HG03442 (cell line): ENCODE measurements around the gene LRMDA.

Experiments
- ATAC-seq: cut with Tn5 transposase; IDR thresholded peaks from one replicate; pipeline ENCODE4 v1.9.1; 2021; ENCODE audit warnings: mild to moderate bottlenecking, moderate library complexity; ENCODE audit not compliant: unreplicated experiment

The LRMDA gene

GRCh38 chr10:75655791-75656451 lies 224.5 kb downstream of the LRMDA start:
- no peak for ATAC-seq

GRCh38 chr10:75657351-75657750 lies 225.9 kb downstream of the LRMDA start:
- no peak for ATAC-seq

- ATAC-seq = no peak
Measured at GRCh38 chr10:75658036-75658435, 226.6 kb downstream of the LRMDA start.

DNA sequence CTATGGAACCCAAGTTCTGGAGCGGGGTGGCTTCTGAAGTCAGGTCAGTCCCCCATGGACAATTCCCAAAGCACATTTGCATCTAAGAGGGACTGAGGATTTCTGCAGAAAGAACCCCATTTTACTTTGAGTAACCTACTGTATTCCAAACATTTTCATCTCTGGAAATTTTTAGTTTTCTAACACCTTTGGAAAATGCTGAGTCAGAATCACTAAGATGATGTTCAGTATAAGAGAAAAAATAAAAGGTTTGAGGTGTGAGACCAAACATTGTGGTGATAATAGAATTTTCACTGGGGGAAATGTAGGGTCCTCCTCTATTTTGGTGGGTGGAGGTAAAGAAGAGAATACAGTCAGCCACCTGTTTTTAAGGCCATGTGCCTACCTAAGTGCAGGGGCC lies 227.1 kb downstream of the LRMDA start:
- ATAC-seq = no peak

- no peak for ATAC-seq
Measured at GRCh38 chr10:75658915-75659314, 227.5 kb downstream of the LRMDA start.

- no peak for ATAC-seq
Measured at GRCh38 chr10:75660823-75661222, 229.4 kb downstream of the LRMDA start.

DNA sequence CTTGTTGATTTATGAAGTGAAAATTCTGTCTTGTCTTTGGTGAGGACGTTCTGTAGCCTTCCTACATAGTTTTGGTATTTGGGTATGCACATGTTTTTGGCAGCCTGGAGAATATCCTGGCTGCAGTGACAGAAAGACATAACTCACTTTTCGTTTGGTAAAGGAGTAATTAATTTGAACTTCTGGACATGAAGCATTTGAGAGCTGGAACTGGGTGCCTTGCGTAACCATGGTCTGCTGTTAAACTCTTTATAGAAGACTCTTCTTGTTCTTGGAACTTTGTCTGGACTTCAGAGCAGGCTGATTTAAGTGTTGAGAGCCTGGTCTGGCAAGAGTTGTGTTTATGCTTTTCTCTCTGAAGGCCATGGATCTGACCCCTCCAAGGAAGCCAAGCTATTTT lies 231.3 kb downstream of the LRMDA start:
- no peak for ATAC-seq

GRCh38 chr10:75663947-75664664 lies 232.7 kb downstream of the LRMDA start:
- no peak for ATAC-seq

DNA sequence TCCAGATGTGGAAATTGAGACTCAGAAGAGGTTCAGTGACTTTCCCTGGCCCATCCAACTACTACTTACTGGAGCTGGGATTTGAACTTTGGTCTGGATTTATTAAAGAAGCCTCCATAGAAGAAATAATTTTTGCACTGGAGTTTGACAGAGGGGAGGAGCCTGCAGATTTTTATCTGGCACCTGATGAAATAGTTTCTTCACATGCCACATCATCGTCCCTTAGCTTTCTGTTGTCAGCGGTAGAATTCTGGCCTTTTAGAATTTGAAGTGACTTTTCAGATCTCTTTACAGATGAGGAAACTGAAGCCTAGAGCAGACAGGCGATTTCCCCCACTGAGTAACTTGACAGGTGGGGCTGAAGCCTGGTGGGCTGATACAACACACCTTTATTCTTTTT lies 233.5 kb downstream of the LRMDA start:
- ATAC-seq = no peak

DNA sequence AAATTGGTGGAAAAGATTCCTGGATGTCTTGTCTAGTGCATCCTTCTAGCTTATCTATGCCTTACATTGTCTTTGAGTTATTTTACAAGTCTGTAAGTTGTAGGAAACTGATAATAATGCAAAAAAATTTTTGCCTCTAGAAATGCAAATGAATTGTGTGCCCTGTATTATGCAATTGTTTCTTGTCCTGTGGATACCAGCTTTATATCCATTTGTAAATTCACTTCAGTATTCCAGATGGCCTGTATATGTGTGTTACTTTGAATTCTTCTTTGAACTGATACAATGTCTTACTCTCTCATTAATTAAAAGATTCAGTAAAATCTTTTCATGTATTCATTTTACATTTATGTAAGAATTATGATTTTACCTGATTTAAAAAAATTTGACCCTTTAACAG lies 234.3 kb downstream of the LRMDA start:
- no peak for ATAC-seq

DNA sequence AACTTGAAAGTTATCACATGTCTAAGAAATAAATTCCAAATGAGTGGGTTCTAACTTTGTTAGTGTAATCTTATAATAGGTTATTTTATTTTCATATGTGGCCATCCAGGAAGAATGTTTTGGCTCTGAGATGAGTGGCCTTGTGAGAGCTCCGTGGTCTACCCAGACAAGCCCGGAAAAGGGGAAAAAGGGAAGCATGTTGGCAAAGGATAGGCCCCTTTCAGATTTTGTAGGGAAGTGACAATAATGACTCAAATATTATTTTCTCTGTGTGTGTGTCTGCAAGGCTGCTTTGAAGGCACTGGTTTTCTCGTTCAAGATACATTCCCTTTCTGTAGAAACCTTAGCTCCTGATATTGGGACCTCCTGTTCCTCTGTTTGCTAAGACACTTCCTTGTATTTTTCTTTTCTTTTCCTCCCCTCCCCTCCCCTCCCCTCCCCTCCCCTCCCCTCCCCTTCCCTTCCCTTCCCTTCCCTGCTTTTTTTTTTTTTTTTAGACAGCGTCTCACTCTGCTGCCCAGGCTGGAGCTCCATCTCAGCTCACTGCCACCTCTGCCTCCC lies 240.8 kb downstream of the LRMDA start:
- no peak for ATAC-seq

GRCh38 chr10:75672842-75673241 lies 241.4 kb downstream of the LRMDA start:
- no peak for ATAC-seq

DNA sequence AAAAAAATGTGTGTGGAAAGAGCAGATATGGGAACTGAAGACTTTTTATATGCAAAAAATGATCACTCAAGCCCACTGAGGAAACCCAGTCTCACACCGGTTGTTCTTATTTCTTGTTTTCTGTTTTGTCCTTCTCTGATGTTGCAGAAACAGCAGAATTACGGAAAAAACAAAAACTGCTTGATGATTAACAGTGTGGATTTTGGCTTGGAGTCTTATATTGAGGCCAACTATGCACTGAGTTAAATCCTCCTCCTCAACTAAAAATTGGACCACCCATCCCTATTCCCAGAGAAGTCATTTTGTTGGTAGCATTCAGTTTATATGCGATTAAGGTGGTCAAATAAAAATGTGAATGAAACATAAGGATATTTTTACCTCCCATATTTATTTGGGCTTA lies 246.1 kb downstream of the LRMDA start:
- ATAC-seq = no peak

DNA sequence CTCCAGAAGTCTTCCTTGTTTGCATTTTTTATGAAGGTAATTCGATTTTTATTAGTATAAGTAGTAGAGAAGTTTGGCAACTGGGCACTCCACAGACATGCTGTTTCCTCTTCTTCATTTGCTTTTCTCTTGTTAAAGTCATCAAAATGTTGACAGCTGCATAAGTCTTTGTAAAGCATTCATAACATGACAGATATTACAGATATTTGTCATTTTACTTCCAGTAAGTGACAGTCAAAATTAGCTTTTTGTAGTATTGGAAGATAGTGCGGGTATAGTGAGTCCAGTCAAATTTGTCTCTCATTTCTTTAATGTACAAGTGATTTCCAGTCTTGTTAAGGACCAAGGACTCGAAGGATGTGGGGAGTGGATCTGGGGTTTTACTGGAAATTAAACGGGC lies 247.1 kb downstream of the LRMDA start:
- no peak for ATAC-seq

DNA sequence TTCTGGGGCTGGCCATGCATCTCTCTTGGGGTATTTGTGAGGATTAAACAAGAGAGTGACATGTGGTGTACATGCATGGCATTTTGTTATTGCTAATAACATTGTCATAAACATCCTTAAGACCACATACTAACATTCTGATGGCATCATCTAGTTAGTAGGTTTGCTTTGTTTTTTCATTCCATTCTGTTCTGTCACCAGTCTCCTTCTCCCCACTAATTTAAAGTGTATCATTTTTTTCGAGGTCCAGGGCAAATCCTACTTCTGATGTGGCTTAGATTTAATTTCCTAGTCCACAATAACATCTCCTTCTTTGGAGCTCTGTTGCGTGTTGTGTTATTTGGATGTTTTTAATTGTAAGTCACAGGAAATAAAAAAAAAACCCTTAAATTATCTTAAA lies 248.1 kb downstream of the LRMDA start:
- no peak for ATAC-seq

DNA sequence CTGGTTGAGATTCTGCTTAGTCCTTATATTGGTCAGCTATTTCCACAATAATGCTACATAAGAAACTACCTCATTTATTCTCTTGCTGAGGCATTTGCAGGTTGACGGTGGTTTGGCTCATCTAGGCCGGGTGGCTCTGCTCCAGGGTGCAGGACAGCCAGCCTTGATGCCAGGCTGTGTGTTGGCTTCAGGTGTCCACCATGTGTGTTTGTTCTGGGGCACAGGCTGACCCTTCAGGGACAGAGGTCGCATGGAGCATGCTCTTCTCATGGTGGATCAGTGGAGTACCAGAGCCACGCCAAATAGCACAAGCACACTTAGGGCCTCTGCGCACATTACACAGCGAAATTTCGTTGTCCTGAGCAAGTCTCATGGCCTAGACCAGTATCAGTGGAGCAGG lies 249.9 kb downstream of the LRMDA start:
- ATAC-seq = no peak

DNA sequence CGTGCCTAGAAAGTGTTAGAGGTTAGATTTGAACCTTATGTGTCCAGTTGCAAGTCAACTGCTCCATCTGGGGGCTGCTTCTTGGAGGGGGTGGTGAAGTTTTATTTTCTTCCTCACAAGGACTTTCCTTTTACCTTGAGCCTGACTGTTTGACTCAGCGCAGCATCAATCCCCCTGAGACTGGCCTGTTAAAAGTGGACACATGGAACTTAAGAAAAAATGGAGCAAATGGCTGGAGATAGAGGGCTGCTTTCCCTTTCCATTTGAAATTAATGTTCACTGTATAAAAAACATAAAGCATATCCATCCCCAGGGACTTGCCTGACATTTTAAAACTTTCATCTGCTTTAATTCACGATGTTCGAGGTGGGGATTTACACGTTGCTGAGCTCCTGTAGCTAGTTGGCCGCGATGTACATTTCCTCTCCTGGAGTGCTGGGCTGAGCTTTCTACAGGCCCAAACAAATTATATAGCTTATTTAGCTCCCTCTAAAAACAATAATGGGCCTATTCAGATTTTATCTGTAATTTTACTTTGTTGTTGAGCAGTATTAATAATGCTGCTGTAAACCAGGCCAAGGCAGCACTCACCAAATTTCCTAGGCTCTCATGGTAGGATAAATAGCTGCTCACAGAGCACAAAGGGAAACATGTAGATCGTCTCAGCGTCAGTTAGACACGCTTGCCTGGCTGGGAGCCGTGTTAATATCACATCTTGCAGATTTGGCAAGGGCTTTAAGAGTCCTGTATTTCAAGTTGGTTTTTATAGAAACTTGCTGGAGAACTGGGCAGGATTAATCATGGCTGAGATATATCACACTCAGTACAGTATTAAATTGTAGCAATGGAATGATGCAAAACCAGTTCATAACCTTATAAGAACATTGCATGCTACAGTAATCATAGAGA lies 251.5 kb downstream of the LRMDA start:
- ATAC-seq = no peak

- ATAC-seq = no peak
Measured at GRCh38 chr10:75685187-75685586, 253.8 kb downstream of the LRMDA start.

GRCh38 chr10:75688506-75689300 lies 257.3 kb downstream of the LRMDA start:
- no peak for ATAC-seq

DNA sequence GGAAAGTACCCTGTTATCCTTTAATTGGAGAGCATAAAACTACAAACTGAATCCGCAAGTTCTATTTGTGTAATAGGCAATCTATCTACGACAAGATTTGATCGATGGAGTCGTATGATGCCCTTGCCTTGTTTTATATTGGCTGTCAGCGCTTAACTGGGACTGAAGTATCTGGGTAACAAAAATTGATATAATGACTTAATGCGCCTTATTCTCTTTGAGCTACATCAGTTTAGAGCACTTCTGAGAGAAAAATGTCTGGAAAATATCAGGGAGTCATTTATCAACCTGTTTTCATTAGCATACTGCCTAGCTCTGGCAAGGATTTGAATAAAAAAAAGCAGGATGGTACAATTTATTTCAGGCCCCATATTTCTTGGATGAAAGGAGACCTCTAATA lies 262.1 kb downstream of the LRMDA start:
- ATAC-seq = no peak

GRCh38 chr10:75694269-75694668 lies 262.8 kb downstream of the LRMDA start:
- no peak for ATAC-seq
